A673 (cell line): ENCODE results near the gene NEK6.

Source experiments
- CTCF ChIP-seq: fragments of 300-800, 200-600 bp; sonication (generic); conservative IDR thresholded peaks from 2 replicates; pipeline ENCODE4 v1.5.1; 2017; ENCODE audit warnings: low read depth, mild to moderate bottlenecking, antibody characterized with exemption, low read length, moderate library complexity, mixed read lengths
- EZH2 ChIP-seq: fragments of 200-600 bp; sonication (generic); IDR thresholded peaks from 2 replicates; pipeline ENCODE4 v1.6.1; 2017; ENCODE audit warnings: borderline replicate concordance, low read depth, mild to moderate bottlenecking, mixed read lengths, antibody characterized with exemption, low read length; ENCODE audit not compliant: poor library complexity, severe bottlenecking

DNA sequence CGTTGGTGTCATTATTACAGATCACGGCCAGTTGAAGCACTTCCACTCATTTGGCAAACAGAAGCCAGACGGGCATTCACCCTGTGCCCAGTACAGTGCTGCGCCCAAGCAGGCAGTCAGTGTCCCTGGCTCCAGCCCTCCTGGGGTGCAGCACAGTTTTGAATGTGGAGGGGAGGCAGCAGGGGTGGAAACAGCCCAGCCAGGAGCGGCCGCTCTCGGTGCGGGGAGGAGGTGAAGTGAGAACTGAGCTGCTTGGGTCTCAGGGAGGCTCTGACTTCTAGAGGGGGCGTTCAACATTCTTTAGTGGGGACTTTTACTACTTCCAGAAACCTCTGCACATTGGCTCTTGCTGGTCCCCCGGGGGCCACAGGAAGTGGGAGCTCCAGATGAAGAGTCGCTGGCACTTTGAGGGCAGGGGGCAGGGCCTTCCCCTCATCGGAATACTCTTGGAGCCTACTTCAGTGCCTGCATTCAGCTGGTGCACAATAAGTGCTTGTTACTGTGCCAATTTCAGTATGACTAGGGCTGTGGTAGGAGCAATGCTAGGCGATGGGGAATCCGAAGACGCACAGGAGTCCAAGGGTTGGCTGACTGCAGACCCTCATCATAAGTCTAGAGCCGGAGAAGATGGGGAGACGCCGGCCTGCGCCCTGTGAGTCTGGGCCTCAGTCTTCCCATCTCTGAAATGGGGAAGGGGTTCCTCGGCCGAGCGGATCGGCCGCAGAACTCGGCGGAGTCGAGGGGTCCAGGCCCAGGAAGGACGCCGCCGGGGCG lies 492 bp upstream of the NEK6 start:
- TF ChIP-seq CTCF (no peak), EZH2 (no peak)
